Right lobe of liver (tissue), 6 donors: ENCODE data around the gene UBE2H. TPM values are rescaled to one million over a fixed set of nuclear protein-coding genes. Genes with fewer than 3 reads are reported as not detected.
"Not testable (repeated sequence)": the region's sequence is repeated elsewhere in the genome, so short reads cannot be mapped to it uniquely, and the experiment has no call there.

ENCODE experiments used
- ATAC-seq, 4 donors: fragments of 200-7000 bp; cut with Tn5 transposase; one replicate each; pipeline ENCODE4 v1.9.1; 2020; ENCODE audit warnings: mild to moderate bottlenecking in 4 of 4, moderate library complexity in 4 of 4
- DNase-seq, 3 donors: peaks; one replicate each; pipeline ENCODE4 v3.0.0-alpha.2; 2020
- H3K27ac ChIP-seq, 3 donors: fragments of 200-600 bp; one replicate each; pipeline ENCODE4 v1.8.0; 2022
- H3K27me3 ChIP-seq, 2 donors: fragments of 200-600 bp; one replicate each; pipeline ENCODE4 v1.8.0; 2022
- H3K36me3 ChIP-seq, 4 donors: fragments of 200-600 bp; sonication (generic) in 1 of 4; one replicate each; pipeline versions ENCODE4 v1.5.1 to v1.8.0; 2017 to 2022; ENCODE audit warnings: control low read depth in 1 of 4
- H3K4me1 ChIP-seq, 4 donors: fragments of 200-600 bp; sonication (generic) in 1 of 4; one replicate each; pipeline versions ENCODE4 v1.5.1 to v1.8.0; 2017 to 2022; ENCODE audit warnings: control low read depth in 1 of 4
- H3K4me3 ChIP-seq, 3 donors: fragments of 200-600 bp; one replicate each; pipeline ENCODE4 v1.8.0; 2022
- H3K9me3 ChIP-seq, 4 donors: fragments of 200-600 bp; sonication (generic) in 1 of 4; one replicate each; pipeline versions ENCODE4 v1.5.1 to v1.8.0; 2017 to 2022; ENCODE audit warnings: control low read depth in 1 of 4
- POLR2A ChIP-seq: fragments of 450-650 bp; IDR thresholded peaks from one replicate; pipeline ENCODE4 v1.6.1; 2017; ENCODE audit warnings: antibody characterized with exemption, mild to moderate bottlenecking
- WGBS: methylation state at CpG from one replicate; pipeline ENCODE4 v1.1.6; 2018; ENCODE audit warnings: low coverage, low lambda C conversion rate; ENCODE audit not compliant: insufficient coverage; ENCODE audit errors: missing lambda C conversion rate; 5-methylcytosine and 5-hydroxymethylcytosine counted together
- intact Hi-C, 2 donors: fragments of 100-400 bp; cut with DNase I; formaldehyde crosslinking; loops; one replicate each; pipeline versions ENCODE4 v1.11.2 to v1.14.1; 2022
- total RNA-seq, 6 experiments: library from RNA; depleted of rRNA in 2 of 6; stranded (reverse); fragments of >200 nt in 2 of 6; fragmentation: NEBNext Ultra II Directional in 3 of 6; extraction: Animal tissue kit (Norgen Biotek cat#: 25700) in 3 of 6; gene quantifications; one replicate each; pipeline versions ENCODE4 v1.1.0 to v1.2.4, GENCODE V29; 2016 to 2023
- TF ChIP-seq, protein P1 (sequence below), 4 donors: fragments of 200-600 bp in 3 of 4; fragments of 450-650 bp in 1 of 4; IDR thresholded peaks; one replicate each; pipeline versions ENCODE4 v1.5.1 to v1.8.0; 2016 to 2022; ENCODE audit warnings: antibody characterized with exemption in 4 of 4, mild to moderate bottlenecking in 2 of 4
- donor health status: DM: no; HTN: yes; CAD: no.
- donor health status: DM: no; HTN: no; CAD: no.
- donor health status: DM: no; HTN: no; CAD: no.
- donor health status: DM: no; HTN: yes; CAD: no.
- donor health status: DM: no; HTN: yes; CAD: no.

UBE2H gene
- total RNA-seq, 6 experiments from 2014 or later: 27.4 to 47.0 (median 35.6) TPM

- WGBS: 90% methylated on average over 13 of the region's 16 CpGs
- H3K4me1 ChIP-seq: no peaks in the 10 kb centered on the region
- ATAC-seq: no peak
- H3K4me3 ChIP-seq: no peak overlapping the region
- no peaks in the 10 kb centered on the region for H3K36me3 ChIP-seq
- H3K9me3 ChIP-seq: no peaks in the 10 kb centered on the region
- TF ChIP-seq POLR2A: no peak
- TF ChIP-seq, protein P1, sequence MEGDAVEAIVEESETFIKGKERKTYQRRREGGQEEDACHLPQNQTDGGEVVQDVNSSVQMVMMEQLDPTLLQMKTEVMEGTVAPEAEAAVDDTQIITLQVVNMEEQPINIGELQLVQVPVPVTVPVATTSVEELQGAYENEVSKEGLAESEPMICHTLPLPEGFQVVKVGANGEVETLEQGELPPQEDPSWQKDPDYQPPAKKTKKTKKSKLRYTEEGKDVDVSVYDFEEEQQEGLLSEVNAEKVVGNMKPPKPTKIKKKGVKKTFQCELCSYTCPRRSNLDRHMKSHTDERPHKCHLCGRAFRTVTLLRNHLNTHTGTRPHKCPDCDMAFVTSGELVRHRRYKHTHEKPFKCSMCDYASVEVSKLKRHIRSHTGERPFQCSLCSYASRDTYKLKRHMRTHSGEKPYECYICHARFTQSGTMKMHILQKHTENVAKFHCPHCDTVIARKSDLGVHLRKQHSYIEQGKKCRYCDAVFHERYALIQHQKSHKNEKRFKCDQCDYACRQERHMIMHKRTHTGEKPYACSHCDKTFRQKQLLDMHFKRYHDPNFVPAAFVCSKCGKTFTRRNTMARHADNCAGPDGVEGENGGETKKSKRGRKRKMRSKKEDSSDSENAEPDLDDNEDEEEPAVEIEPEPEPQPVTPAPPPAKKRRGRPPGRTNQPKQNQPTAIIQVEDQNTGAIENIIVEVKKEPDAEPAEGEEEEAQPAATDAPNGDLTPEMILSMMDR (IDR thresholded peaks at IDR 0.05): no peak
- intact Hi-C loops: no loop called here
- DNase-seq: no peak
- no peaks in the 10 kb centered on the region for H3K27me3 ChIP-seq
- no peak overlapping the region for H3K27ac ChIP-seq
Observed at GRCh38 chr7:129798616-129799349, 154.0 kb downstream of the UBE2H start.

DNA sequence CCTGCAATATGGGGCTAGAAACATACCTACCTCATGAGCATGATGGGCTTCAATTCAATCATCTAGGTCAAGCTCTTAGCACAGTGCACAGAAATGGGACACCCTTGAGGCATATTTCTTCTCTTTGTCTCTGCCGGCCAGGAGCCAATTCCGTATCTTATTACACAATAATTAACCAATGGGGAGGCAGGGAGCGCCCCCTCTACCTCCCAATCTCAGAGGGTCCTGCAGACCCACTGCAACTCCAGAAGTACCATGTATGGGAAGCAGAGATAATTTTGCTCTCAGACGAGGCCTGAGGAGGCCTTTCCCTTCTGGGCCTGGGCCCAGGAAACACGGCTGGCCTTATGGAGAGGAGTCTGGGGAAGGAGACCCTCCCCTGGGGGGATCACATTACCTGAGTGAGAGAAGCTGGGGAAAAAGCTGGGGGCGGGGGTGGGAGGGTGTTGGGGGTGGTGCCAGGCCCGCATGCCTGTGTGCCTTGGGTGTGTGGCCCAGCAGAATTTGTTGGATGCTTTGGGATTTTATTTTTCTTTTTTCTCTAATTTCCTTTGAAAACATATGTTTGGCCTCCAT lies 155.5 kb downstream of the UBE2H start:
- intact Hi-C loops: no loop called here
- Histone ChIP-seq H3K27ac (no peak overlapping the region), H3K4me1 (no peaks in the 10 kb centered on the region), H3K9me3 (no peaks in the 10 kb centered on the region), H3K27me3 (no peaks in the 10 kb centered on the region), H3K36me3 (no peaks in the 10 kb centered on the region), H3K4me3 (no peak overlapping the region)
- WGBS: 58% methylated on average over 6 of the region's 7 CpGs
- no peak for DNase-seq
- TF ChIP-seq, protein P1 (IDR thresholded peaks at IDR 0.05): no peak
- TF ChIP-seq POLR2A: no peak
- ATAC-seq: no peak

DNA sequence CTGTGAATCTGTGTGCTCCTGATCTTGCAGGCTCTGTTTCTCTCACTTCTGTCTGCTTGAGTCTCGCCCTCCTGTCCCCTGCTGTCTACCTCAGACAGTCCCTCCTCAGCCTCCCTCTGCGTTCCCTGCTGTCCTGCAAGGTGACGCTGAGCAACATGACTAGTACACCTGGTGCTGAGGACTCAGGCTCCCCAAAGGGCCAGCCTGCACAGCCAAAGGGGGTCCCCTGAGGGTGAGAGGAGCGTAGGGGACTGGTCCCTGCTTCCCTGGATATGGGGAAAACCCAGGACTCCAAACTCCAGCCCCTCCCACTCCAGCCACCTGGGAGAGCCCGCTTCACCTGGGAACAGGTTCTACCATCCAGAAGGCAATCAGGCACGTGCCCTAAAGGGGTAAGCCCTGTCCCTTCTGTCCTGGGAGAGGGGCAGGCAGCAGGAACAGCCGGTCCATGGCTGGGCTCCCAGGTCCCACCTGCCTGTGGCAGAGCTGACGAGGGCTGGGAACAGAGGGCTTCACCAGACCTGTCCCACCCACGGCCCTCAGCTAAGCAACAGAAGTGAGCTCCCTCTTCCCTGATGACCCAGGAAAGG lies 156.5 kb downstream of the UBE2H start:
- Histone ChIP-seq H3K9me3 (no peaks in the 10 kb centered on the region), H3K27ac (no peak overlapping the region), H3K36me3 (no peaks in the 10 kb centered on the region), H3K4me1 (no peaks in the 10 kb centered on the region), H3K27me3 (no peaks in the 10 kb centered on the region), H3K4me3 (no peak overlapping the region)
- no peak for ATAC-seq
- no CpG with 5 or more reads among the region's 9 CpGs for WGBS
- TF ChIP-seq POLR2A: no peak
- TF ChIP-seq, protein P1 (IDR thresholded peaks at IDR 0.05): no peak
- intact Hi-C loops: no loop called here
- DNase-seq: no peak

DNA sequence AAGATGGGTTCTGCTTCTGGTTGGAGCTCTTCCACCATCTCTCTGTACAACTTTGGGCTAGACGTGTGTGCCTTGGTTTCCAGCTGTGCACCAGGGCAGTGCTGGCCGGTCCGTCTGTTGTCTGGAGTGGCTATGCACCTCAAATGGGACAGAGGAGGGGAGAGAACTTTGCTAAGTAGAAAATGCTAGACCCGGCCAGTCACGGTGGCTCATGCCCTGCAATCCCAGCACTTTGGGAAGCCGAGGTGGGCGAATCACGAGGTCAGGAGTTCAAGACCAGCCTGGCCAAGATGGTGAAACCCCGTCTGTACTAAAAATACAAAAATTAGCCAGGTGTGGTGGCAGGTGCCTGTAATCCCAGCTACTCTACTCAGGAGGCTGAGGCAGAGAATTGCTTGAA lies 158.3 kb downstream of the UBE2H start:
- WGBS: 73% methylated on average over 6 of the region's 9 CpGs
- H3K27me3 ChIP-seq, H3K9me3 ChIP-seq, H3K4me3 ChIP-seq, H3K4me1 ChIP-seq, H3K36me3 ChIP-seq, H3K27ac ChIP-seq, intact Hi-C loops, ATAC-seq: not testable (repeated sequence)
- DNase-seq: peak in 1 of 3 donors; percentile 14
